Stomach (tissue), 9 donors: ENCODE measurements around the gene CGREF1. TPM values are rescaled to one million over a fixed set of nuclear protein-coding genes. Genes with fewer than 3 reads are reported as not detected.
A peak's percentile ranks its signal among the peaks of the same experiment; 100 is the strongest.

Source experiments
- DNase-seq, 2 donors: peaks; one replicate each; pipeline versions ENCODE4 v3.0.0 to v3.0.0-alpha.2; 2013 to 2019
- H3K27ac ChIP-seq, 5 donors: fragments of 200-600 bp in 4 of 5; sonication (generic) in 4 of 5; one replicate each; pipeline ENCODE4 v1.5.1; 2013 to 2019; ENCODE audit warnings: mild to moderate bottlenecking in 1 of 5, moderate library complexity in 1 of 5
- H3K27me3 ChIP-seq, 3 donors: fragments of 200-600 bp; sonication (generic); one replicate each; pipeline ENCODE4 v1.5.1; 2017 to 2019; ENCODE audit warnings: mixed run types in 1 of 3
- H3K36me3 ChIP-seq, 4 donors: fragments of 200-600 bp; sonication (generic); 1 replicate in 3 of 4; 2 replicates in 1 of 4; pipeline ENCODE4 v1.5.1; 2016 to 2019
- H3K4me1 ChIP-seq, 4 donors: fragments of 200-600 bp; sonication (generic); one replicate each; pipeline ENCODE4 v1.5.1; 2016 to 2019
- H3K4me3 ChIP-seq, 4 donors: fragments of 200-600 bp; sonication (generic) in 3 of 4; one replicate each; pipeline ENCODE4 v1.5.1; 2016 to 2019; ENCODE audit warnings: mild to moderate bottlenecking in 1 of 4
- H3K9me3 ChIP-seq, 4 donors: fragments of 200-600 bp; sonication (generic); one replicate each; pipeline ENCODE4 v1.5.1; 2016 to 2019
- CTCF ChIP-seq, 7 experiments: fragments of 450-650 bp in 4 of 7; fragments of 200-600 bp in 3 of 7; sonication (generic) in 3 of 7; IDR thresholded peaks; one replicate each; pipeline ENCODE4 v1.5.1; 2016 to 2019; ENCODE audit warnings: antibody characterized with exemption in 7 of 7, control low read depth in 2 of 7, mild to moderate bottlenecking in 1 of 7
- EP300 ChIP-seq: sonication (generic); formaldehyde crosslinking; IDR thresholded peaks from one replicate; pipeline ENCODE4 v1.6.1; 2017; ENCODE audit warnings: antibody characterized with exemption
- POLR2A ChIP-seq, 4 donors: fragments of 450-650 bp; IDR thresholded peaks; one replicate each; pipeline ENCODE4 v1.6.1; 2016; ENCODE audit warnings: antibody characterized with exemption in 4 of 4, control low read depth in 2 of 4, mild to moderate bottlenecking in 1 of 4, moderate library complexity in 1 of 4
- POLR2AphosphoS5 ChIP-seq, 3 donors: sonication (generic); formaldehyde crosslinking; IDR thresholded peaks; one replicate each; pipeline ENCODE4 v1.6.1; 2016; ENCODE audit warnings: antibody characterized with exemption in 3 of 3
- WGBS, 5 donors: extraction: QIAGEN DNeasy Blood & Tissue Kit in 3 of 5; methylation state at CpG; one replicate each; pipeline versions ENCODE4 v1.1.5 to v1.1.7; 2013 to 2018; 5-methylcytosine and 5-hydroxymethylcytosine counted together
- intact Hi-C: fragments of 100-400 bp; cut with DNase I; formaldehyde crosslinking; loops from one replicate; pipeline ENCODE4 v1.15.1; 2023; ENCODE audit warnings: low total_unique reads
- polyA plus RNA-seq, 3 donors: library from polyadenylated mRNA; stranded (reverse); fragments of 200-250 nt; gene quantifications; one replicate each; pipeline ENCODE4 v1.2.3, GENCODE V29; 2013
- total RNA-seq, 5 donors: library from RNA; depleted of rRNA; stranded (reverse); fragments of >200 nt; gene quantifications; one replicate each; pipeline versions ENCODE4 v1.1.0 to v1.2.3, GENCODE V29; 2014 to 2016
- donor health status: healthy with polysubstance abuse.
- donor health status: Bipolar disorder and iron deficiency.
- donor health status: healthy.

CGREF1 gene
- total and polyA plus RNA-seq, 8 donors = 1.4 to 4.1 (median 2.5) TPM; not detected in 2

GRCh38 chr2:27087823-27088410 is 31.0 kb downstream of the CGREF1 start:
- no peak for DNase-seq
- WGBS, 5 donors = 82 to 92% (median 90%) methylated on average over 5 of the region's 5 CpGs
- Histone ChIP-seq H3K27me3 (no peaks in the 10 kb centered on the region), H3K36me3 (peaks cover 0 to 11% (median under 1%) of the 10 kb centered on the region in 4 donors), H3K9me3 (no peaks in the 10 kb centered on the region), H3K27ac (no peak overlapping the region), H3K4me1 (peaks cover 21 to 62% (median 39%) of the 10 kb centered on the region in 4 donors), H3K4me3 (no peak overlapping the region)
- intact Hi-C loops = loop anchor here (10.0 kb wide), 1 partner anchor 53 kb away; the partner anchor contains the start of gene TMEM214
- TF ChIP-seq POLR2A (IDR thresholded peaks at IDR 0.05) (no peak), EP300 (no peak), POLR2AphosphoS5 (IDR thresholded peaks at IDR 0.05) (no peak)

DNA sequence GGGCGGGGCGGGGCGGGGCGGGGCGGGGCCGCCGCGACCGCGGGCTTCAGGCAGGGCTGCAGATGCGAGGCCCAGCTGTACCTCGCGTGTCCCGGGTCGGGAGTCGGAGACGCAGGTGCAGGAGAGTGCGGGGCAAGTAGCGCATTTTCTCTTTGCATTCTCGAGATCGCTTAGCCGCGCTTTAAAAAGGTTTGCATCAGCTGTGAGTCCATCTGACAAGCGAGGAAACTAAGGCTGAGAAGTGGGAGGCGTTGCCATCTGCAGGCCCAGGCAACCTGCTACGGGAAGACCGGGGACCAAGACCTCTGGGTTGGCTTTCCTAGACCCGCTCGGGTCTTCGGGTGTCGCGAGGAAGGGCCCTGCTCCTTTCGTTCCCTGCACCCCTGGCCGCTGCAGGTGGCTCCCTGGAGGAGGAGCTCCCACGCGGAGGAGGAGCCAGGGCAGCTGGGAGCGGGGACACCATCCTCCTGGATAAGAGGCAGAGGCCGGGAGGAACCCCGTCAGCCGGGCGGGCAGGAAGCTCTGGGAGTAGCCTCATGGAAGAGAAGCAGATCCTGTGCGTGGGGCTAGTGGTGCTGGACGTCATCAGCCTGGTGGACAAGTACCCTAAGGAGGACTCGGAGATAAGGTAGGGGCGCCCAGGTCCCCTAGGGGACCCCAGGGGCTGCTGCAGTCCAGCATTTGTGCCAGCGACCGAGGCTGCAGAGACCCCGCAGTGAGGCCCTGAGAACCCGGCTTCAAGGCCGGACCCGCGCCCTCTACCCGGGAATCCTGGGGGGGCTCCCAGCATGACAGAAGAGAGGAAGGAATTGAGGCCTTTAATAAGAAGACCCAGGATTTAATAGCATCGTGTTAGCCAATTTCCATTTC is 32.0 kb downstream of the CGREF1 start, which contains the start of gene KHK:
Gene KHK (plus strand): TSS at position 49 of the 870 bp plus-strand sequence. CDS start 488 bp downstream, at position 537.
- H3K9me3 ChIP-seq = no peaks in the 10 kb centered on the region
- DNase-seq = peak; percentile 61 to 73
- intact Hi-C loops = loop anchor here (10.0 kb wide), 1 partner anchor 52 kb away; the partner anchor contains the start of gene TMEM214
- WGBS, 5 donors = 8 to 12% (median 10%) methylated on average over 24 to 54 of the region's 54 CpGs
- peaks cover 0 to 16% (median 6%) of the 10 kb centered on the region in 4 donors for H3K36me3 ChIP-seq
- H3K4me1 ChIP-seq = peaks cover 26 to 62% (median 48%) of the 10 kb centered on the region in 4 donors
- TF ChIP-seq CTCF (IDR thresholded peaks at IDR 0.05) (peak in 1 of 7 experiments; percentile 11), POLR2A (IDR thresholded peaks at IDR 0.05) (no peak)
- peak within 1 kb of the TSS; percentile 83 to 92 (median 89) for H3K27ac ChIP-seq
- H3K27me3 ChIP-seq = no peaks in the 10 kb centered on the region
- peak within 1 kb of the TSS; percentile 63 to 79 (median 65) for H3K4me3 ChIP-seq

GRCh38 chr2:27086090-27086723 is 32.7 kb downstream of the CGREF1 start:
- peak; percentile 97 to 99 for DNase-seq
- TF ChIP-seq POLR2A (IDR thresholded peaks at IDR 0.05) (no peak), CTCF (IDR thresholded peaks at IDR 0.05) (peak in 5 of 7 experiments; percentile 72 to 99 (median 94)), POLR2AphosphoS5 (IDR thresholded peaks at IDR 0.05) (peak; percentile 68 to 94 (median 84))
- peak overlapping the region; percentile 63 to 79 (median 65) for H3K4me3 ChIP-seq
- H3K27ac ChIP-seq = peak overlapping the region; percentile 83 to 92 (median 89)
- WGBS, 5 donors = 0 to 1% (median 1%) methylated on average over 31 to 81 of the region's 81 CpGs
- H3K27me3 ChIP-seq = no peaks in the 10 kb centered on the region
- no peaks in the 10 kb centered on the region for H3K9me3 ChIP-seq
- H3K4me1 ChIP-seq = peaks cover 33 to 70% (median 56%) of the 10 kb centered on the region in 4 donors
- H3K36me3 ChIP-seq = peaks cover 0 to 17% (median 6%) of the 10 kb centered on the region in 4 donors
- intact Hi-C loops = loop anchor here (10.0 kb wide), 1 partner anchor 51 kb away; the partner anchor contains the start of gene TMEM214

GRCh38 chr2:27085673-27086089 is 33.2 kb downstream of the CGREF1 start:
- H3K36me3 ChIP-seq = peaks cover 0 to 17% (median 6%) of the 10 kb centered on the region in 4 donors
- H3K9me3 ChIP-seq = no peaks in the 10 kb centered on the region
- DNase-seq = peak; percentile 73 to 86
- peaks cover 38 to 75% (median 61%) of the 10 kb centered on the region in 4 donors for H3K4me1 ChIP-seq
- TF ChIP-seq POLR2AphosphoS5 (IDR thresholded peaks at IDR 0.05) (peak; percentile 16 to 57 (median 52)), POLR2A (IDR thresholded peaks at IDR 0.05) (no peak), CTCF (IDR thresholded peaks at IDR 0.05) (peak in 4 of 7 experiments; percentile 16 to 39 (median 23)), EP300 (no peak)
- intact Hi-C loops = loop anchor here (10.0 kb wide), 1 partner anchor 51 kb away; the partner anchor contains the start of gene TMEM214
- H3K27ac ChIP-seq = peak overlapping the region; percentile 83 to 92 (median 89)
- H3K27me3 ChIP-seq = no peaks in the 10 kb centered on the region
- peak overlapping the region; percentile 63 to 79 (median 65) for H3K4me3 ChIP-seq
- WGBS, 5 donors = 0 to 1% (median 1%) methylated on average over 2 to 38 of the region's 38 CpGs; no CpG with 5 or more reads in 1 of the 5 donors
